ENCODE measurements around the gene PLCL1.

Gene PLCL1

DNA sequence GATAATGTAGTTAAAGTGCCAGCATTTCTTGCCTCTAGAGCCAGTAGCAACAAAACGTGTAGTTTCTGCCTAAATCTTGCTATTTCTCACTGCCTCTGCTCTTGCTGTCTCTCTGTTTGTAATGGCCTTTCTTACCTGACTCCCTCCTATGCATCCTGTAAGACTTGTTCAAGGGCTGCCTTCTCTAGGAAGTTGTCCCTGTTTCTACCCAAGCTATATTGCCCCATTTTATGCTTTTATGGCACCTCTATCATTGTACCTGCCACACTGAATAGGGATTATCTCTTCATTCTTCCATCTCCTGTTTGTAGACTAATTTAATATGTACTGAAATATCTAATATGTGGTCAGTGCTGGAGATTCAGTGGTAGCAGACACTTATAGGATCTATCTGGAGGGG, 49.2 kb downstream of the PLCL1 start:
- DNase-seq, result no peak

DNA sequence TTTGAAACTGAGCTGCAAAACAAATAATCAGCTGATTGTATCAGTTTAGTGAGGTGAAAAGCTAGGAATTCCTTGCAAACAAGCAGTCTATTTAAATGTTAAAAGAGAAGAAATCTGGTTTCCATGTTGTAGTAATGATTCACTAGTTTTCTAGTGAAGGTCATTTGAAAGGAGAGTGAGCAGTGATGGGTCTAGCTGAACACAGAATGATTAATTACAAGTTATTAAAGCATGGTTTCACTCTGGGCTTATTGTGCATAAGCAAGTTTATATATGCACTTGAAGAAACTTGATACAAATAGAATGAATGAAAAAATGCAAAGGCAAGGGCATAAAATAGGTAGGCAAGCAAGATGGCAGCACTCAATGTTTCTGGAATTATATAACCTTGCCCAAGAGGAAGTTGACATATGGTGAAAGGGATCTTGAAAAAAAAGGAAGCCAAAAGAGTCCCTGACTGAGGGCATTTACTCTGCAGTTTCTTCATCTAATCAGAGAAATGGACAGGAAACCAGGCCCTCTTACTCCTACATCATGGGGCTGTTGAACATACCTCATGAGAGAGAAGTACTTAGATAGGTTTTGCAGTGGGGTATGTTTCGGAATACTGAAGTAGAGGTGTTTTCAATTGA, 53.2 kb downstream of the PLCL1 start:
- no peak for DNase-seq

DNA sequence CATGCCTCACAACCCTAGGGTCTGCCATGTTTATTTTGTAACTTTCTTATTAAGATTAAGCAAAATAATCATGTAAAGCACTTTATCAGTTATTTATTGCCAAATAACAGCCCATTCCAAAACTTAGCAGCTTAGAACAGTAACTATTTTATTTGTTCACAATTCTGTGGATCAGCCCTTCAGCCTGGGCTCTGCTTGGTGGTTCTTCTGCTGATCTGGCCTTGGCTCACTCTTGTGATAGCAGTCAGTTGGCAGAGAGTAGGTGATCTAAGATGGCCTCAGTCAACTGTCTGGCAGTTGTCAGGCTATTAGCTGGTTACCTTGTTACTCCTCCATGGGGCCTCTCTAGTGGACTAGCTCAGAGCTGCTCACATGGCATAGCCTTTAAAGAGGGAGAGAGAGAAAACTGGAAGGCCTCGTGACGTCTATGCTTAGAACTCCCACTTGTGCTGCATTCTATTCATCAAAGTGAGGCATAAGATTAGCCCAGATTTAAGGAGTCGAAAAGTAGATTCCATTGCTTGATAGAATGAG, 54.3 kb downstream of the PLCL1 start:
- no peak for DNase-seq

DNA sequence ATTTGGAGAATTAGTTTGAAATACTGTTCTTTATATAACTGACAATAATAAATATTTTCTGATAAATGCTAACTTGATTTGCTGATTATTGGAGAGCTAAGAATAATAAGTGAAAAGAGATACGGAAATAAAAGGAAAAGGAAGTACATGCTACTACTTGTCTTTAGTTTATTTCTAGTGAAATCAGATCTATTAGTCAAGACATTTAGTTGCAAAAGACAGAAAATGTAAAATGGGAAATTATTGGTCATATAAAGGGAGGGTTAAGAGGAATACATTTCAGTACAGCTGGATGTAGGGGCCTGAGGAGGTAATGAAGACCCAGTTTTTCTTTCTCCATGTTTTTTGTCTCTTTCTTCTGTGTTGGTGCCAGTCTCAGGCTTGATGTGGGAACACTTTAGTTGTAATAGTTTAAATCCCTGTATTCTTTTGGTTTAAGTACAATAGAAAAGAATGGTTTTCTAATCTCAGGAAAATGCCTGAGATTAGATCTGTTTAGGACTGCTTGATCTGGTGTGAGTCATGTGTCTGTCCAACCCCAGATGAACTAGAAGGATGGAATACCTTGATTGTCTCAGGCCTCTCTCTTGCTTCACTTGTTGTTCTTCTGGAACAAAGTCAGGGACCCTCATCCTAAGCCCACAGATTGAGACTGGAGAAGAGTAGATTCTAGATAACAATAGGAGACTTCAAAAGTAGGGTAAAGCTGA, 58.0 kb downstream of the PLCL1 start:
- DNase-seq, result no peak

DNA sequence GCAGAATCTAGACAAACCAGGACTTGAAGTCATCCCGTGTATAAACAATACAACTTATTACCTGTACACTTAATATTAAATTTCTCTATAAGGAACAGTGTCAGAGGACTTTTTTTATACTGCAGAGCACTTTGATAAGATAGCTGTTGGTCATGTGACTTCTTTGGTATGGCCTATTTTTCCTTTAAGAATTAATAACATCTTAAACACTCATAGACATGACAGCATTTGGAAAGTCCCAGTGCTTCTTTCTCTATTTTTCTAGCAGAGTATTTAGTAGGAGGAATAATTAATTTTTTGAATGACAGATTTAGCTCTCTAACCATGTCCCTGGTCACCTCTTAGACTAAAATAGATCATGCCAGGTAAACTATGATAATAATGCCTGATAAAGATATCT, 59.4 kb downstream of the PLCL1 start:
- no peak for DNase-seq

- DNase-seq, result no peak
These were observed 62.1 kb downstream of the PLCL1 start for GRCh38 chr2:197866455-197866854.

DNA sequence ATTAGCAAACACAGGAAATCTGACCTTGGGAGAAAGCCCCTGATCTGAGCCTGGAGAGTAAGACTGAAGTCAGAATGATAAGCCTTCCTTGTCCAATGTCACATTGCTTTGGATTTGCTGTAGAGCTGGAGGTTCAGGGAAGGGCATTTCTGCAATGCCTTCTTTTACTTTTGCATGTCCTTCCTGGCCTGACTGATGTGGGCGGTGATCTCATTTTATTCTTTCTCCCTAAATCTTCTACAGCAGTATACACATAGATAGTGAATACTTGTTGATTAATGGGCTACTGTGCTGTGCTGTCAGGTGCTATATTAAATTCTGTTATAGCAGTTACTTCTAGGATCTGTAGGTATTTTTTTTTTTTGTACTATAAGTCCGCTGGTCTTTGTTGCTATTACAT, 62.6 kb downstream of the PLCL1 start:
- no peak for DNase-seq

DNA sequence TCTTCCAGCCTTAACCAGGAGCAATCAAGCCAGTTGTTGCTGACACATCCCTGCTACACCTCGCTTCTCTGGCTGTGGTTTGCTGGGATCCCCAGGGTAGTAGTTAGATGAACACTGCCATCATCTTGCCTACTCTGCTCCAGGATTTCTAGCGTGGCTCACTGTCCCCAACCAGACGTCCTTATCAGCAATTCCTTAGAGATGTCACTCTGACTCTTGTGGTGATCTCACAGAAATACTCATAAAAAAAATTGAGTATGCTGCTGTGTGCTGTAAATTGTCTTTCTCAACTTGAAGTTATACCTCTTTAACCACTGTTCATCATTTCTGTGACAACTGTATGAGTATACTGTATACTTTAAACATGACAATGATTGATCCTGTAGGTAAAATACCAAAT, 63.2 kb downstream of the PLCL1 start:
- no peak for DNase-seq

DNA sequence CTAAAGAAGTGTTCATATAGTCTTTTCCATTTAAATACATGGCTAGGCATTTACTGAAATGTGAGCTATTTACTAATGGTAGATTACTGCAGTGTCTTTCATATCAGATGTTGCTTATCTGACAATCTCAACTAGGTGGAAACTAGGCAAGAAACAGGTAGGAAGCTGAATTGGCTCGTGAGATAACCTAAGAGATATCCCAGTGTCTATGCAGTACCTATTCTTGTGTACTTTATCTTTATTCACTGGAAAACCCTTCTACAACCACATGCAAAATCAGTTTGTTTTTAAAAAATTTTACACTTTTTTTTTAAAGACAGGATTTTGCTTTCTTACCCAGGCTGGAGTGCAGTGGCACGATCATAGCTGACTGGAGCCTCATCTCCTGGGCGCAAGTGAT, 63.8 kb downstream of the PLCL1 start:
- no peak for DNase-seq

GRCh38 chr2:197869041-197869440, 64.6 kb downstream of the PLCL1 start:
- DNase-seq, result no peak

- no peak for DNase-seq
These were observed 65.2 kb downstream of the PLCL1 start for GRCh38 chr2:197869501-197870111.

- no peak for DNase-seq
These were observed 65.7 kb downstream of the PLCL1 start for GRCh38 chr2:197870137-197870536.

- no peak for DNase-seq
These were observed 67.5 kb downstream of the PLCL1 start for GRCh38 chr2:197871780-197872456.

GRCh38 chr2:197873293-197873701, 68.9 kb downstream of the PLCL1 start:
- DNase-seq, result peak in 6 of 51 donors; percentile 2 to 30 (median 14)

- DNase-seq, result no peak
These were observed 71.4 kb downstream of the PLCL1 start for GRCh38 chr2:197875763-197876162.

DNA sequence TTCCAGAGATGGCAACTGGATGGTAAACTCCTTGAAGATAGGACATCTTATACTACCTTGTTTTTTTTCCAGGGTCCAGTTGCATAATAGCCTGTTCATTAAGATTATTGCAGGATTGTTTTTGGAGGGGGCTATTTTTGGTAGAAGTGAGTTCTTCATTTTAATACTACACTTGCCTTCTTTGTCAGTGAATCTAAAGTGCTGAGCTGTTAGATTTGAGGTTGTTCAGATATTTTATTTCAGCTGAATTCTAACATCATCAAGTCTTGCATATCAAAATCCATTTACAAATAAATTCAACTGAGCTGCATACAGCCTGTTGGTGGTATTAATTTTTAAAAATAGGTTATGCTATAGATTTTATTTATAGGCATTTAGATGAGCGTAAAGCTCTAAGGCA, 72.1 kb downstream of the PLCL1 start:
- DNase-seq, result no peak

DNA sequence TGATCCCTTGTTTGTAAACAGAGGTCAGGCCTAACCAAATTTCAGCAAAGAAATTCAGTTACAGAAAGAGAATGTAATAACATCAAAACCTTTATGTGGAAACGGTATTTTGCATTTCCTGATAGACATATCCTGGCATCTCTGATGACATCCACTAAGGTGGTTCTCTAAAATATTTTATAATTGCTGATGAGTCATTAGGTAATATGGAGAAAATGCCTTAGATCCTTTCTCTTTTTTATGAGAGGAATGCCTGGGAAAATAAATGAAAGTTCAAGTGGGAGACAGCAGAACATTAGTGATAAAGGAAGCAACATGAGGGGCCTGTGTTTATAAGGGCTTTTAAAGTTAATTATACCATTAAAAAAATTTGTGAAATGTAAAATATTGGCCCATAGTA, 72.6 kb downstream of the PLCL1 start:
- DNase-seq, result no peak

DNA sequence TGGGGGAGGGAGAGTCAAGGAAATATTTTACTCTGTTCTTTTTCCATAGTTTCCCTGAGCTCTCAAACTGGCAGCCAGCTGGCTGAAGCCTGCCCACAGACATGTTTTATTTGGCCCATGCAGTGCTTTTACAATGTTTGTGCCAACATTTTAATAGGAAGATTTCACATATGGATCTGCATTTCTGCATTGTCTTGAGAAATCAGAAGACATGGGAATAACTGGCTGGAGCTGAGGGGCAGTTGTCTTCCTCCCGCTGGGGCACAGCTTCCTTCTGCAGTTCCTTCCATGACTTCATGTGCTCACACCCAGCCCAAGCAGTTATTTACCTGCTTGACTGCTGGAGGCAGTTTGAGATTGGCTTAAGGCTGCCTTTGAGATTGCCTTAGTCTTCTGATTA, 74.4 kb downstream of the PLCL1 start:
- no peak for DNase-seq

- DNase-seq, result no peak
These were observed 75.5 kb downstream of the PLCL1 start for GRCh38 chr2:197879812-197880408.

DNA sequence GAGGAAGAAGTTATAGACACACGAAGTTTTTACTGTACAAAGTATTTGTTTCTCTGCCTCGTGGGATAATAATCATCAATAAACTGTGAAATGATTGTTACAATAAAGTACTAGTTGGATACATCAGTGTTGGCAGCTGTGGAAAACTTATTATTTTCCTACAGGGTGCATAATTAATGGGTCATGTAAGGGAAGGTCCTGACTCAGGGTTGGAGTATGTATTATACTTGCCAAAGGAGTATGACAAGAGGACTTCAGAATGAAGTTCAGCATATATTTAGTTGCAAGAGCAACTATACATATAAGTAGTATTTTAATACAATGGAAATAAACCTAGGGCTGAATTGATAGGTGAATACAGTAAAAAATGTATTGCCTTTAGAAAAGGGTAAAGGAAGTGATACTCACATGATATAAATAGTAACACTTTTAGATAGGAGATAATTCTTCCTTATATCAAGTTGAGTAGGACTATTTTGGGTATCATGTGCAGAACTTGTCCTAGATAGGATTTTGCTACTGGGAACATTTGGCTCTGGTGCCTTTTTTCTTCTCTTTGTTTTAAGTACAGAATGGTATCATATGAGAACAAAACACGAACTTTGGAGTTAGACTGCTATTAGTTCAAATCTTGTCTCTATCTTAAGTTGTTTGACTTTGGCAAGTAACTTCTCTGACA, 79.1 kb downstream of the PLCL1 start:
- DNase-seq, result no peak

- no peak for DNase-seq
These were observed 79.9 kb downstream of the PLCL1 start for GRCh38 chr2:197884252-197884651.
